Measurements from ENCODE around the gene CREB5.

GRCh38 chr7:28480595-28480994, 68.3 kb downstream of the CREB5 start:
- TF ChIP-seq EZH2 (IDR thresholded peaks at IDR 0.05; ENCODE audit: borderline replicate concordance, low read depth, low read length, severe bottlenecking) (no peak), CTCF (IDR thresholded peaks at IDR 0.05; ENCODE audit: extremely low read depth in 1 of 2, insufficient read depth in 1 of 2, low read depth in 1 of 2, low read length in 2 of 2) (no peak), POLR2AphosphoS5 (IDR thresholded peaks at IDR 0.05; ENCODE audit: insufficient read depth, low read depth, low read length) (no peak)

All from endothelial cell of umbilical vein (primary cell).